ENCODE measurements around the gene CITED1. TPM values are rescaled to one million over a fixed set of nuclear protein-coding genes. Genes with fewer than 3 reads are reported as not detected.

The CITED1 gene
- total and polyA plus RNA-seq, 2 donors (not counting 1 experiment from before 2014, with no cell fraction given) = 0.17 TPM; not detected in 1

DNA sequence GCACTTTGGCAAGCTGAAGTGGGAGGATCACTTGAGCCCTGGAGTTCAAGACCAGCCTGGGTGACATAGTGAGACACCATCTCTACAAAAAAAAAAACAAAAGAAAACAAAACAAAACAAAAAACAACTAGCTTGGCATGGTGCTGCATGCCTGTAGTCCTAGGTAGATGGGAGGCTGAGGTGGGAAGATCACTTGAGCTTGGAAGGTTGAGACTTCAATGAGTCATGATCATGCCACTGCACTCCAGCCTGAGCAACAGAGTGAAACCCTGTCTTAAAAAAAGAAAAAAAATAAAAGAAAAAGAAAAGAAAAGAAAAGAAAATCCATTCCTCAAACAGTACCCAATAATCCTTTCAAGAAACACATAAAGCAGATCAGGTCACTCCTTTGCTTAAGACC, 52.0 kb downstream of the CITED1 start:
- Histone ChIP-seq H3K4me1 (ENCODE audit: control insufficient read depth, extremely low read depth, insufficient read depth, low read length) (peaks cover 3% of the 10 kb centered on the region), H3K27ac (ENCODE audit: insufficient read depth, low read length) (no peak overlapping the region), H3K27me3 (ENCODE audit: control insufficient read depth, insufficient read depth, low read length) (no peaks in the 10 kb centered on the region), H2AFZ (ENCODE audit: low read length) (no peak overlapping the region), H3K36me3 (ENCODE audit: control insufficient read depth, insufficient read depth, low read length) (no peaks in the 10 kb centered on the region), H4K20me1 (ENCODE audit: control insufficient read depth, extremely low read depth, insufficient read depth, low read length) (no peaks in the 10 kb centered on the region), H3K79me2 (ENCODE audit: control insufficient read depth, insufficient read depth, low read length) (no peaks in the 10 kb centered on the region), H3K4me2 (ENCODE audit: extremely low read depth, insufficient read depth, low read length) (no peak overlapping the region), H3K9ac (ENCODE audit: insufficient read depth, low read length) (no peak overlapping the region), H3K4me3 (replicated peaks in 1 of 4; ENCODE audit: control extremely low read depth in 1 of 4, insufficient read depth in 1 of 4, low read depth in 3 of 4, low read length in 4 of 4) (no peak overlapping the region), H3K9me3 (ENCODE audit: control insufficient read depth, insufficient read depth, low read depth, low read length) (no peaks in the 10 kb centered on the region)
- TF ChIP-seq EZH2 (IDR thresholded peaks at IDR 0.05; ENCODE audit: low read length, missing control alignments) (no peak), CTCF (conservative IDR thresholded peaks at IDR 0.05 in 1 of 2, IDR thresholded peaks at IDR 0.05 in 1 of 2; ENCODE audit: low read depth in 1 of 2, low read length in 2 of 2) (no peak)
- no peak for DNase-seq (ENCODE audit: low read depth in 2 of 2)

Other genes with a start within 250 kb of the CITED1 start
- gene RTL5, start 174.0 kb downstream of the CITED1 start, total RNA-seq = 2.8 and 4.5 TPM in 2 replicates
- 4.2 and 6.9 TPM in 2 replicates for gene RTL5, start 174.0 kb downstream of the CITED1 start, polyA plus RNA-seq
- gene PIN4, start 124.2 kb downstream of the CITED1 start, total RNA-seq = 5.1 and 19.8 TPM in 2 replicates
- gene PIN4, start 124.2 kb downstream of the CITED1 start, polyA plus RNA-seq = 22.0 and 30.9 TPM in 2 replicates
- 0.66 TPM in 1 of 2 replicates, not detected in the other for gene ERCC6L, start 66.9 kb downstream of the CITED1 start, total RNA-seq
- gene ERCC6L, start 66.9 kb downstream of the CITED1 start, polyA plus RNA-seq = 1.7 and 6.6 TPM in 2 replicates
- 776 and 877 TPM in 2 replicates for gene RPS4X, start 28.7 kb downstream of the CITED1 start, total RNA-seq
- gene RPS4X, start 28.7 kb downstream of the CITED1 start, polyA plus RNA-seq = 1,529 and 2,318 TPM in 2 replicates